ENCODE results near the gene CYP26C1.

The CYP26C1 gene

DNA sequence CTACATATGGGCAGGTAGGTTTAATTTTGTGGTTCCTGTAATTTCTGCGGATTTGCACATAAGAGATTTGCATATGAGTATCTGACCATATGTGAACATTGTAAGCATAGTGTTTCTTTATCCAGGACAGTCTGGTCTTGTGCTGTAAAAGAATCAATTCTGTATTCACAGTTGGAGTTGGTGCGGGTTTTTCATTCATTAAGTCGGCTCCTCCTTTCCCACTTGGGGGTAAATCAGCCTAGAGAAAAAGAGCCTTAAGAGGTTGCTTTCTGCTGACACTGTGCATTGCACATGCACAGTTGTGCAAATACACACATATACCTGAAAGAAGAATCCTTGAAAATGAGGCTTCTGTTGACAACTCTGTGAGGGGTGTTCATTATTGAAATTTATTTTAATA, 6.1 kb upstream of the CYP26C1 start:
- TF ChIP-seq CTCF (conservative IDR thresholded peaks at IDR 0.05; ENCODE audit: low read depth), result no peak
- no peak for DNase-seq (ENCODE audit: low spot score)
- ChIA-PET CTCF (no interaction called here), POLR2A (ENCODE audit: low non-redundant PET) (no interaction called here)
- H3K27ac ChIP-seq, result no peak overlapping the region

DNA sequence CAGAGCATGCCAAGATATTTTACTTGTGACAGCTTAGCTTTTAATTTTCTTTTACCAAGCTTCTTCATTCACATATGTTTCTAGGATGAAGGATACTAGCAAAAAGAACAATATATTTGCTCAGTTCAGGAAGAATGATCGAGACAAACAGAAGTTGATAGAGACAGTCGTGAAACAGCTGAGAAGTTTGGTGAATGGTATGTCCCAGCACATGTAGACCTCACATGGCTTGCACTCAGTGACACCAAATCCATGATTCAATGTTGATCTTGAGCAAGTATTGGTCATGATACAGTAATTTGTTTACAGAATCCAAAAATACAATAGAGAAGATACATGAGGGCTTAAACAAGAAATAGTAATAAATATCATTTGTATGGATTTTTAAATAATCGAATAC, 2.5 kb upstream of the CYP26C1 start:
- H3K27ac ChIP-seq, result no peak overlapping the region
- ChIA-PET CTCF (interaction anchor here (0.6 kb wide), 1 partner anchor 13 kb away, joined by 3 read pairs; no protein-coding TSS in a partner anchor), POLR2A (ENCODE audit: low non-redundant PET) (no interaction called here)
- no peak for DNase-seq (ENCODE audit: low spot score)
- no peak for TF ChIP-seq CTCF (conservative IDR thresholded peaks at IDR 0.05; ENCODE audit: low read depth)

DNA sequence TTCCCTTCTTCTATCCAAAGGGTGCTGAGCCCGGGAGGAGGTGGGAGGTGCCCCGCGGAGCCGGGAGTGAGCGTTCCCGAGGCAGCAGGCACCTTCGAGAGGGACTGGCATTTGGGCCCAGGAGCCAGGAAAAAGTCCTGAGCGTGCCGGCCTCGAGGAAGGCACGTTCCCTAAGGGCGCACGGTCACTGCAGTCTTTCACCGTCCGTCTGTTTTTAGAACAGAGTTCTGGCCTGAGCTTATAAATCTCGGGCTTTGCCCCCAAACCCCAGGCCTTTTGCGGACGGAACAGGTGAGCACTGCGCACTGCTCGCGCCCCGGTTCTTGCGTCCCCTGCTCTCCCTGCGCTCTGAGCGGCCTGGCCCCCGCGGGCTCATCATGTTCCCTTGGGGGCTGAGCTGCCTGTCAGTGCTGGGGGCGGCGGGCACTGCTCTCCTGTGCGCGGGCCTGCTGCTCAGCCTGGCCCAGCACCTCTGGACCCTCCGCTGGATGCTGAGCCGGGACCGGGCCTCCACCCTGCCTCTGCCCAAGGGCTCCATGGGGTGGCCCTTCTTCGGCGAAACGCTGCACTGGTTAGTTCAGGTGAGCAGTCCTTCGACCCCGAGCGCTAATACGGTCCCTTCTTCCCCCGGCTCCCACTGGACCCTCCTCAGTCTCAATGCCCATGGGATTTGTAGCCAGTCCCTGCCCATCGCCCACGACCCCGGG, 442 bp downstream of the CYP26C1 start:
- ChIA-PET CTCF (interaction anchor here (0.7 to 1.6 kb wide), 2 partner anchors 19 to 619 kb away, joined by 3 to 5 read pairs; no protein-coding TSS in a partner anchor), POLR2A (ENCODE audit: low non-redundant PET) (no interaction called here)
- H3K27ac ChIP-seq, result no peak overlapping the region
- no peak for DNase-seq (ENCODE audit: low spot score)
- no peak for TF ChIP-seq CTCF (conservative IDR thresholded peaks at IDR 0.05; ENCODE audit: low read depth)

DNA sequence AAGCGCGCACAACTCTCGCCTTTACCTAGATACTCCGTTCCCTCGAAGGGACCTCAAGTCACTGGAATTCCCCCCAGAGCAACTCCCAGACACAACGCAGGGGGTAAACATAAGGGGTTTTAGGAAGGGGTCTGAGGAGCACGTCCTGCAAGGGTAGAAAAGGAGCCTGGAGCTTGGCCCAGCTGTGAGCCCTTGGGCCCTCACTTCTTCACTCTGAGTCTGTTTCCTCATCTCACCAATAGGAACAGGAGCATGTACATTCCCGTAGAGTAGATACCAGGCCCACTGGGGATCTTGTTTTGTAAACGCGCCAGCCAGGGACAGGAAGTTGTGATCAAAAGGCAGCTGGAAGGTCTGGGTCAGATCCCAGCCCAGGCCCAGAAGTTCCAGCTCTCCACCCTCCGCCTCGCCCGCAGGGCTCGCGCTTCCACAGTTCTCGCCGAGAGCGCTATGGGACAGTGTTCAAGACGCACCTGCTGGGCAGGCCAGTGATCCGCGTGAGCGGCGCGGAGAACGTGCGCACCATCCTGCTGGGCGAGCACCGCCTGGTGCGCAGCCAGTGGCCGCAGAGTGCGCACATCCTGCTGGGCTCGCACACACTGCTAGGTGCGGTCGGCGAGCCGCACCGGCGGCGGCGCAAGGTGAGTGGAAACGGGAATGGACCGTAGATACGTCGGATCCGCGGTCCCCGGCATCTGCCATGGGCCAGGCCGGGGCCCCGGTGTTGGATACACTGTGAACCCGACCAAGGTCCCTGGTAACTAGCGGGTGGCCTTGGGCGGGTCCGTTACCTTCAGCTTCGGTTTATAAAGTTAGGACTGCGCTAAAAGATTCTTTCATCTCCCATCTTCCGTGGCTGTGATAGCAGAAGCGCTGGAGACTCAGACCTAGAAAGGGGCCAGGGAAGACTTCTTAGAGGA, 1.3 kb downstream of the CYP26C1 start:
- ChIA-PET POLR2A (ENCODE audit: low non-redundant PET) (no interaction called here), CTCF (interaction anchor here (0.5 to 1.6 kb wide), 8 partner anchors 10 to 619 kb away, joined by 3 to 6 read pairs (median 4); no protein-coding TSS in a partner anchor)
- no peak for TF ChIP-seq CTCF (conservative IDR thresholded peaks at IDR 0.05; ENCODE audit: low read depth)
- no peak for DNase-seq (ENCODE audit: low spot score)
- no peak overlapping the region for H3K27ac ChIP-seq

DNA sequence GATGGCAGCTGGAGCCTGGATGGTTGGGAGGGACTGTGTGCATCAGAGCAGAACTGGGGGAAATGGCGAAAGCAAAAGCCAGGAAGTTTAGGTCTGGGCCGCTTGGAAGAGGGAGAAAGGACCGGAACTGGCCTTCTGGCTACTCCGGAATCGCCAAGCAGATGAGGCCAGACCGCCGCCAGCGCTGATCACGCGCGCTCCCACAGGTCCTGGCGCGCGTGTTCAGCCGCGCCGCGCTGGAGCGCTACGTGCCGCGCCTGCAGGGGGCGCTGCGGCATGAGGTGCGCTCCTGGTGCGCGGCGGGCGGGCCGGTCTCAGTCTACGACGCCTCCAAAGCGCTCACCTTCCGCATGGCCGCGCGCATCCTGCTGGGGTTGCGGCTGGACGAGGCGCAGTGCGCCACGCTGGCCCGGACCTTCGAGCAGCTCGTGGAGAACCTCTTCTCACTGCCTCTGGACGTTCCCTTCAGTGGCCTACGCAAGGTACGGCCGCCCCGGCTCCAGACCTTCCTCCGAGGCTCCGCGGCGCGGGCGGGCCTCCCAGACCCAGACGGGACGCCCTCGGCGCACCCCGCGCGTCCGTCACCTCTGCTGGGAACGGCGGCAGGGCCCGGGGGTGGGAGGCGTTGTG, 2.0 kb downstream of the CYP26C1 start:
- CTCF ChIA-PET, result interaction anchor here (0.5 to 1.6 kb wide), 8 partner anchors 9 to 618 kb away, joined by 3 to 6 read pairs (median 4); no protein-coding TSS in a partner anchor
- POLR2A ChIA-PET (ENCODE audit: low non-redundant PET), result no interaction called here
- H3K27ac ChIP-seq, result no peak overlapping the region
- no peak for DNase-seq (ENCODE audit: low spot score)
- TF ChIP-seq CTCF (conservative IDR thresholded peaks at IDR 0.05; ENCODE audit: low read depth), result peak; percentile 39

Measured in RWPE1 (cell line).